NCI-H1105 treated with DMSO at 0.1 percent for 48 hours (cell line): ENCODE measurements around the gene AAK1.
A peak's percentile ranks its signal among the peaks of the same experiment; 100 is the strongest.
"Not testable (repeated sequence)": the region's sequence is repeated elsewhere in the genome, so short reads cannot be mapped to it uniquely, and the experiment has no call there.

ENCODE experiments used
- DNase-seq: peaks from one replicate; lab custom pipeline; 2025; lab: John Stamatoyannopoulos, UW

AAK1 gene

GRCh38 chr2:69571189-69571588 lies 72.3 kb downstream of the AAK1 start:
- no peak for DNase-seq

DNA sequence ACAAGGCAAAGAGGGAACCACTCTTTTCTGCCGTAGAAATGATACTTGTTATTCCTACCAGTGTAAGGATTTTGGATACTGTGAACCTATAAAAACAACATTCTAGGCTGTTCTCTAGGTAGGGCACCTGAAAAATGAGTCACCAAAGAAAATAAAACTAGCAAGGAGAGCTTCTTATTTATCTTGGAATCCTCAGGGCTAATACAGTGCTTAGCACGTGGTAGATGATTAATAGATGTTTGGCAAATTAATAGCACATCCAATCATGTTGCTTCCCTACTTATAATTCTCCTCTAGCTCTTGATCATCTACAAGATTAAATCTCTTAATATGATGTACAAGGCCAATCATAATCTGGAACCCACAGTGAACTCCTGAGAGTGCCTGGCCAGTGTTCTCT lies 73.1 kb downstream of the AAK1 start:
- no peak for DNase-seq

- no peak for DNase-seq
Measured at GRCh38 chr2:69567909-69568300, 75.6 kb downstream of the AAK1 start.

DNA sequence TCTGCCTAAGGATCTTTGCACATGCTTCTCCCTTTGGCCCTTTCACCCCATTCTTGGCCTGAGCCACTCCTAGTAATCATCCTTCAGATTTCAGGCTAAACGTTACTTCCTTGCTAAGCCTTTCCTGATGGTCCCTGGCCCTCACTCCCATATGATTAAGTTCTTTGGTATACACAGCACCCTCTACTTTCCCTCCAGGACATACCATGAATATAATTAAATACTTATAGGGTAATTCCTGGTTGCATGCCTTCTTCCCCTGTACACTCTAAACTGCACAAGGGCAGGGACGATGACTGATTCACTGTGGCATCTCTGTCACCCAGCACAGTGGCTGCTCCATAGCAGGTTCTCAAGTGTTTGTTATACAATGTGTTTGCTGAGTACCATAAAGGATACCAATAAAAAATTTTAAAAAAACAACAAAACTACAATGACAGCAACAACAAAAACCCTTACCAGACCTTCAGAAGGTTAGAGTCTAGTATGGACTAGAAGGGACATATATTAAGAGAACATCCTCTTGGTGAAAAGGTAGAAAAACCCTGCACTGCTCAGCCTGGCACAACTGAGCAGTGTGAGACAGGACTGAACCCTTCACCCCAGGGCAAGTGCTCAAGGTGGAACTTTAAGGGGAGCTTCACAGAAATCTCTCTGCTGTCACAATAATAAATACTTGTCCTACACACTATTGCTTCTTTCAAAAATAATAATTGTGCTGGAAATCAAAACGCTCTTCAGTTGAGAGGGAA lies 76.2 kb downstream of the AAK1 start:
- DNase-seq: no peak

DNA sequence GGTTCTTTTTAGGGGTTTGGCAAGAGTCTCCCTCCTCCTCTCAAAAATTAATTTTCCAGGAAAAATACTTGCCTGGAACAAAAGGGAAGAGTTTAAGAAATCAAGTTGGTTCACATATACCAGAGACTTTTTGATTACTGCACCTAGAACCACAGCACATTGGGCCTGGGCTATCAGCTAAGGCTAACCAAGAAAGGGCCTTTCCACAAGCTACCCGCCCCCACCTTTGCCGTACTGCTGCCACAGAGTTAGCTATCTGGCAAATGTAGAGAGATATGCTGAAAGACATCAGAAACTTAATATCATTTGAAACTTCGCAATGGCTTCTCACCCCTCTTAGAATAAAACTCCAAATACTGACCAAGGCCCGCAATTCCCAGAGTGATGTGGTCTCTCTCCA lies 76.9 kb downstream of the AAK1 start:
- no peak for DNase-seq

DNA sequence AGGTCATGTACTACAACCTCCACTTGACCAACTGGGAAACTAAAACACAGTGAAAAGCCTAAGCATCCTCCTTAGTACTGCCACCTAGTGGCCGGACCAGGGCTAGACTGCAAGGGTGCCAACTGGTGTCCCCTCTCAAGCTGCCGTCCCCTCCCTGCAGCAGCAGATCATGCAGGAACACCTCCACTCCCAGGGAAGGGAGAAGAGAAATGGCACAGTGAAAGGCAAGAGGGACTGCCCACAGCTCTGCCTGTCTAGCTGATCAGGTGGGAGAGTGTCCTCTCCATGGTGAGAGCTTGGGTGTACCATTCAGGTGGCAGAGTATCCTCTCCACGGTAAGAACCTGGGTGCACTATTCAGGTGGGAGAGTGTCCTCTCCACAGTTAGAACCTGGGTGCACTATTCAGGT lies 78.1 kb downstream of the AAK1 start:
- peak; percentile 16 for DNase-seq

- DNase-seq: no peak
Measured at GRCh38 chr2:69564604-69565003, 78.9 kb downstream of the AAK1 start.

DNA sequence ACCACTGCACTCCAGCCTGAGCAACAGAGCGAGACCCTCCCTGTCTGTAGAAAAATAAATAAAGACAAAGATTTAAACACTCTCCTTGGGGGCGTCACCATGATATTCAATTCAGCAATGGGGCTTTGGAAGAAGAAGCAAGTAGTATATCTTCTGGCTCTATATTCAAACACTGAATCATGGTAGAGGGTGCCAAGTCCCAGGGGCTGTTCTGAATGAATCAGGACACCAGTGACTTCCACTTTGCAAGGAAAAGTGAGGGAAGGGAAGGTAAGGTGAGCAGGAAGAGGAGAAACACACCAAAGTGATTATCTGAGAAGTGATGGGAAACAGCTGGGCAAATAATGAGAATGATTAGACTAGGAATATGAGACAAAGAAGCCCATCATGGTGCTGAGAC lies 80.5 kb downstream of the AAK1 start:
- DNase-seq: no peak

- DNase-seq: no peak
Measured at GRCh38 chr2:69561101-69561500, 82.4 kb downstream of the AAK1 start.

DNA sequence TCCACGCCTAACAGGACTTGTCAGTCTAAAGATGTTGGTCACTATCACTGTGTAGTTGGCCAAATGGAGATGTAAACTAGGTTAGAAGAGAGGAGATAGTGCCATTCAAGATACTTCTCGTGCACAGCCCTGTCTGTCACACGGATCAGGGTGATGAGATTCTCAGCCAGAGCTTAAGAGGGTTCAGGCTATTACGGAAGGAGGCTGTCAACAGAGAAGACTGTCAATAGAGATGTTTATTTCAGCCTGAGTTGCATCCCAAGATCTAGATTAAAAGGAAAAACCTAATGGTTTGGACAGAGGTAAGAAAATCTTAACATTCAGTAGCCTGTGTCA lies 83.4 kb downstream of the AAK1 start:
- DNase-seq: no peak

DNA sequence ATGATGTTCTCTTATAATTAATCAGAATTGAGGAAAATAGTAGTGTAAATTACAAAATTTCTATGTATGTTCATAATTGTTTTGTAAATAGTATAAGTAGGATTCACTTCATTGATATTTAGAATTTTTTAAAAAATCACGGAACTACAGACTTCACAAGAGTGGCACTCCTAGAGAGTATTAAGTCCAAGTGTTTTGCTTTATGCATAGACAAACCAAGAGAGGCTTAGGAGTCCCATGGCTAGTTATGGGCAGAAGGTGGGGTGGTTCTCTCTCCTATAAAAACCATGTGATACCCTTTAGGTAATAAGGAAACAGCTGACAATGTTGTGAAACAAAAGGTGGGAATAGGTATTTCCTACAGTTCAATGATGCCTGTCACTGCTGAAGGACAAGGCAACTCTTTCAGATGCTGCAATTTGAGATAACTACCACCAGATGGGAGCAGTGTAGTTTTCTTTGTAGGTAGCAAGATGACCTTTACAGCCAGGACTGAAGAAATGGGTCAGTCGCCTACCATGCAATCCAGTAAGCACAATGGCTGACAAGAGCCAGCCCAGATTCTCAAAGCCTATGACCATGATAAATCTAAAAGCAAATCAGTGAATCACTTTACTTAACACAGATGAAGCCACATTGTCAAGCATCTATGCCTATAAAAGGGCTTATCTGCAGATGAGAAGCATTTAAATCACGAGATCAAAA lies 83.9 kb downstream of the AAK1 start:
- DNase-seq: peak; percentile 35

GRCh38 chr2:69556008-69556407 lies 87.5 kb downstream of the AAK1 start:
- DNase-seq: no peak

DNA sequence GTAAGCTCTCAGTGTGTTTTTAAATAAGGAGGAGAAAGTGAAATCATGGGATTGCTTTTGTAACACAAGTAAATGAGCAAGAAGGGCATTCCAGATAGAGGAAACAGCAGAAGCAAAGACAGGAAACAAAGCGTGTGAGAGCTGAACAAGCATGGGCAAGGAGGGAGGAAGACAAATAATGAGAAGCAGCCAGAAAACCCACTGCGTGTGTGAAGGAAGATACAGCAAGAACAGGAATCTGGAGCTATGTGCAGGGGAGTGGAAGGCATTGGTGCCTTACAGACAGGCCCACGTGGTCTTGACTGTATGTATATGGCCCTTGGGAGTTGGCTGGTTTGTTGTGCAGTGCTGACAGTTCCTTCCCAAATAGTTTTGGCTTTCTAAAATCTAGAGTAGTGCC lies 88.6 kb downstream of the AAK1 start:
- DNase-seq: no peak

DNA sequence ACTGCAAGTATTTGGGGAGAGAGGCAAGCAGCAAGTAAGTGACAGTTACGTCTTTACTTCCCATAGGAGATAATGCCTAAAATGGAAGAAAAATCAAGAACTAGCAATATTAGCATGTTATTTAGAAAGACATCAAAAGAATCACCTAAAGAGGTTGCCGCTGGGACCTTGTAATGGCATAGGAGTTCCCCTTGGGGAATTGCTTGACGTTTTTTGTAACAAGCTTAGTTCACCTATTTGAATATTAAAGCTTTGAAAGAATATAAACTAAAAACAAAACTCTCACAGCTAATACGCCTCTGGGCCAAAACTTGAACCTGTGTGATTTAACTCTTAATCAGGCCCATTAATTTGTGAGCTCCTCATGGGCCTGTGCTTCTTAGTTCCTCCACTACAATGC lies 89.0 kb downstream of the AAK1 start:
- DNase-seq: no peak

- DNase-seq: no peak
Measured at GRCh38 chr2:69553991-69554390, 89.5 kb downstream of the AAK1 start.

GRCh38 chr2:69550511-69550910 lies 93.0 kb downstream of the AAK1 start:
- DNase-seq: not testable (repeated sequence)

GRCh38 chr2:69549421-69549820 lies 94.1 kb downstream of the AAK1 start:
- no peak for DNase-seq

DNA sequence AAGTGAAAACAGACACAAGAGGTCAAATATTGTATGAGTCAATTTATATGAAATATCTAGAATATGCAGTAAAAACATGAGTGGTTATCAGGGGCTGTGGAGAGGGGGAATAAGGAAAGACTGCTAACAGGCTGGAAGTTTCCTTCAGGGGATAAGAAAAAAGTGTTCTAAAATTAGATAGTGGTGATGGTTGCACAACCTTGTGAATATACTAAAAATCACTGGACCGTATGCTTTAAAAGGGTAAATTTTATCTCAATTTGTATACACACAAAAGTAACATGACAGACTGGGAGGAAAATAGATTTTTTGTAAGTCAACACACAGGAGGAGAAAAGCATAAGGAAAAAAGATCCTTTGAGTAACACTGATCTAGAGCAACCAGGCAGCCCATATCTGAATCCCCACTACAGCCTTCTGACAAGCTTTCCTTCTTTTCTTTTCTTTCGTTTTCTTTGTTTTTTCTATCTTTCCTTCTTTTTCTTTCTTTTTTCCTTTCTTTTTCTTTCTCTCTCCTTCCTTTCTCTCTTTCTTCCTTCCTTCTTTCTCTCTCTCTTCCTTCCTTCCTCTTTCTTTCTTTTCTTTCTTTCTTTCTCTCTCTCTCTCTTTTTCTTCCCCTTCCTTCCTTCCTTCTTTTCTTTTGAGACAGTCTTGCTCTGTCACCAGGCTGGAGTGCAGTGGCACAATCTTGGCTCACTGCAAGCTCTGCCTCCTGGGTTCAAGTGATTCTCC lies 95.4 kb downstream of the AAK1 start:
- DNase-seq: no peak

DNA sequence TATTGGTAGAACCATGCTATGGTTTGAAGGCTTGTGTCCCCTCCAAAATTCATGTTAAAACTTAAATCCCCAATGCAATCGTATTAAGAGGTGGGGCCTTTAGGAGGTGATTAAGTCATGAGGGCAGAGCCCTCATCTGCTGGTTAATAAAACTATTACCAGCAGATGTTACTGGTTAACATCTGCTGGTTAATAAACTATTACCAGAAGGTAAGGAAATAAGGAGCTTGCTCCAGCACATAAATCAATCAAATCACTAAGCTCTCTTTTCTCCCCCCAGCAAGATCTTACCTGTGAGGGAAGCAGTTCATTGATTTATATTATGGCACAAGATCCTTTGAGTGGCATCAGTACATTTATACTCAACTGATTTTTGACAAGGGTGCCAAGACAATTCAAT lies 96.9 kb downstream of the AAK1 start:
- no peak for DNase-seq

GRCh38 chr2:69545477-69545932 lies 98.0 kb downstream of the AAK1 start:
- DNase-seq: no peak

DNA sequence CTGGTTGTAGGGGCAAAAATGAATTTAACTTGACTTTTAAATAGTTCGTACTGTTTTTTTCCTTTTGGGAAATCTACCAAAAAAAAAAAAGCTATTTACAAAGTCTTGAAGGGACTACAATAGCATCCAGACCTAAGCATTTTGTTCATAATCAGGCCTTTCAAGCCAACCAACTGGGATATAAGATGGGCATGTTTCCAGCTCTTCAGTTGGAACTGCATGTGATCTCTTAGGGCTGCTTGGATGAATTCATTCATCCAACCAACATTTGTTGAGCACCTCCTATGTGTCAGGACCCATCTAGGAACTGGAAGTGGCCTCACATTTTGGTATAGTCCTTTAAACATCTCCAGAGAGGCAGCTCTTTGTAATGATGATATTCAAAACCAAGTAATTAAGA lies 98.6 kb downstream of the AAK1 start:
- no peak for DNase-seq

DNA sequence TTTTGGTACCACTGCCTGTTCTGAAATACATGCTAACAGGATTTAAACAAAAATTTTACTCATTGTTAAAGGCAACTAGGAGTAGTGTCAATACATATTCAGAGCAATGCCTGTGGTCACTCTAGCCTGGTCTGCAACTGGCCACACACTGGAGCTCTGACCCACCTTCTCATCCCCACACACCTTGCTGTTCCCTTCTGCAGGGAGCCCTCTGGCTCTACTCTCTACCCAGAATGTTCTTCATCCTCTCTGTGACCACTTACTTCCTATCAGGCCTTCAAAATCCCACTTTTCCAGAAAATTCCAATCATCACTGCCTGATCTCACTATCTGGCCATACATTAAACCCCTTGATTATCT lies 104.0 kb downstream of the AAK1 start:
- DNase-seq: no peak

- no peak for DNase-seq
Measured at GRCh38 chr2:69538872-69539548, 104.5 kb downstream of the AAK1 start.
